PC-3 (cell line): ENCODE data around the gene SLC44A3. TPM values are rescaled to one million over a fixed set of nuclear protein-coding genes. Genes with fewer than 3 reads are reported as not detected.

Experiments
- ATAC-seq: fragments of 200-7000 bp; cut with Tn5 transposase; 2 replicates; pipeline ENCODE4 v1.9.1; 2020; ENCODE audit warnings: mild to moderate bottlenecking, moderate library complexity
- BruUV-seq: library from RNA; stranded (reverse); fragments of 400-500 nt; replicated peaks from 2 replicates; lab custom pipeline; 2021; lab: Mats Ljungman, UMichigan
- CTCF ChIA-PET: fragments of 300-600 bp; sonication (Branson Sonifier 250); formaldehyde crosslinking; loops from one replicate; lab custom pipeline; 2022; ENCODE audit warnings: antibody characterized with exemption; lab: Charles Lee
- POLR2A ChIA-PET: fragments of 300-600 bp; sonication (Branson Sonifier 250); formaldehyde crosslinking; loops from one replicate; lab custom pipeline; 2022; ENCODE audit warnings: antibody characterized with exemption; ENCODE audit not compliant: unreplicated experiment; lab: Charles Lee
- DNase-seq: peaks from one replicate; pipeline ENCODE4 v3.0.0-alpha.2; 2015
- H2AFZ ChIP-seq: fragments of 300-600 bp; sonication (generic); 2 replicates; pipeline ENCODE4 v1.6.0; 2016; ENCODE audit warnings: antibody characterized with exemption, low read length
- H3F3A ChIP-seq: fragments of 300-600 bp; sonication (generic); one replicate; pipeline ENCODE4 v1.6.0; 2017; ENCODE audit warnings: antibody characterized with exemption, low read length, control low read depth, mild to moderate bottlenecking; ENCODE audit not compliant: unreplicated experiment
- H3K27ac ChIP-seq: fragments of 300-600 bp; sonication (generic); 2 replicates; pipeline ENCODE4 v1.5.1; 2016; ENCODE audit warnings: mild to moderate bottlenecking, low read length
- H3K27me3 ChIP-seq: fragments of 300-600 bp; sonication (generic); 2 replicates; pipeline ENCODE4 v1.6.1; 2016; ENCODE audit warnings: low read length, mixed read lengths
- H3K36me3 ChIP-seq: fragments of 300-600 bp; sonication (generic); 2 replicates; pipeline ENCODE4 v1.6.1; 2016; ENCODE audit warnings: low read depth, mixed run types, low read length, mixed read lengths
- H3K4me1 ChIP-seq: fragments of 300-600 bp; sonication (generic); 2 replicates; pipeline ENCODE4 v1.5.1; 2016; ENCODE audit warnings: low read length; ENCODE audit not compliant: insufficient read depth
- H3K4me2 ChIP-seq: fragments of 300-600 bp; sonication (generic); 2 replicates; pipeline ENCODE4 v1.6.0; 2016; ENCODE audit warnings: low read length
- H3K4me3 ChIP-seq: fragments of 300-600 bp; sonication (generic); 2 replicates; pipeline ENCODE4 v1.5.1; 2016; ENCODE audit warnings: mild to moderate bottlenecking, low read length, mixed read lengths
- H3K79me2 ChIP-seq: fragments of 300-600 bp; sonication (generic); 2 replicates; pipeline ENCODE4 v1.6.1; 2017; ENCODE audit warnings: low read length, mixed read lengths
- H3K9ac ChIP-seq: fragments of 300-600 bp; sonication (generic); 2 replicates; pipeline ENCODE4 v1.6.0; 2016; ENCODE audit warnings: mild to moderate bottlenecking, low read length
- H3K9me2 ChIP-seq: fragments of 300-600 bp; sonication (generic); replicated peaks from 2 replicates; pipeline ENCODE4 v1.6.1; 2016; ENCODE audit warnings: mixed run types, low read length, mixed read lengths
- H3K9me3 ChIP-seq: fragments of 300-600 bp; sonication (generic); 2 replicates; pipeline ENCODE4 v1.6.1; 2016; ENCODE audit warnings: low read length, mixed read lengths
- H4K20me1 ChIP-seq: fragments of 300-600 bp; sonication (generic); 2 replicates; pipeline ENCODE4 v1.6.1; 2016; ENCODE audit warnings: low read length, mixed read lengths
- EZH2 ChIP-seq: fragments of 300-600 bp; sonication (generic); IDR thresholded peaks from one replicate; pipeline ENCODE4 v1.6.1; 2017; ENCODE audit warnings: antibody characterized with exemption, mild to moderate bottlenecking, low read length; ENCODE audit not compliant: unreplicated experiment
- EZH2phosphoT487 ChIP-seq: fragments of 300-600 bp; sonication (generic); IDR thresholded peaks from 2 replicates; pipeline ENCODE4 v1.6.1; 2018; ENCODE audit warnings: mild to moderate bottlenecking, antibody characterized with exemption, low read length, borderline replicate concordance
- intact Hi-C: fragments of 100-400 bp; cut with micrococcal nuclease; formaldehyde crosslinking; loops from 2 replicates; pipeline ENCODE4 v1.9.0; 2023
- total RNA-seq: library from RNA; depleted of rRNA; stranded (reverse); fragments of >200 nt; gene quantifications from 2 replicates; pipeline ENCODE4 v1.2.3, GENCODE V29; 2014
- TF ChIP-seq, protein P1 (sequence below): fragments of 300-600 bp; sonication (generic); conservative IDR thresholded peaks from 2 replicates; pipeline ENCODE4 v1.5.1; 2017; ENCODE audit warnings: antibody characterized with exemption, low read depth, mild to moderate bottlenecking, low read length

The SLC44A3 gene
- total RNA-seq, 1 experiment from 2014 or later: 9.2 TPM

- DNase-seq: no peak
- H3K9ac ChIP-seq: no peak overlapping the region
- H3K9me2 ChIP-seq: no peaks in the 10 kb centered on the region
- no peaks in the 10 kb centered on the region for H3K27me3 ChIP-seq
- no TSS peak for BruUV-seq
- POLR2A ChIA-PET: no interaction called here
- no peaks in the 10 kb centered on the region for H3K9me3 ChIP-seq
- CTCF ChIA-PET: no interaction called here
- H3K27ac ChIP-seq: no peak overlapping the region; the same call in 1 of the 2 replicates
- no peak overlapping the region for H2AFZ ChIP-seq
- H3K36me3 ChIP-seq: no peaks in the 10 kb centered on the region
- no peak for ATAC-seq
- peaks cover 53% of the 10 kb centered on the region for H3K4me1 ChIP-seq
- intact Hi-C loops: no loop called here
- H3K4me3 ChIP-seq: no peak overlapping the region
- no peaks in the 10 kb centered on the region for H3K79me2 ChIP-seq
- TF ChIP-seq EZH2phosphoT487: no peak
- TF ChIP-seq EZH2: no peak
- TF ChIP-seq, protein P1, sequence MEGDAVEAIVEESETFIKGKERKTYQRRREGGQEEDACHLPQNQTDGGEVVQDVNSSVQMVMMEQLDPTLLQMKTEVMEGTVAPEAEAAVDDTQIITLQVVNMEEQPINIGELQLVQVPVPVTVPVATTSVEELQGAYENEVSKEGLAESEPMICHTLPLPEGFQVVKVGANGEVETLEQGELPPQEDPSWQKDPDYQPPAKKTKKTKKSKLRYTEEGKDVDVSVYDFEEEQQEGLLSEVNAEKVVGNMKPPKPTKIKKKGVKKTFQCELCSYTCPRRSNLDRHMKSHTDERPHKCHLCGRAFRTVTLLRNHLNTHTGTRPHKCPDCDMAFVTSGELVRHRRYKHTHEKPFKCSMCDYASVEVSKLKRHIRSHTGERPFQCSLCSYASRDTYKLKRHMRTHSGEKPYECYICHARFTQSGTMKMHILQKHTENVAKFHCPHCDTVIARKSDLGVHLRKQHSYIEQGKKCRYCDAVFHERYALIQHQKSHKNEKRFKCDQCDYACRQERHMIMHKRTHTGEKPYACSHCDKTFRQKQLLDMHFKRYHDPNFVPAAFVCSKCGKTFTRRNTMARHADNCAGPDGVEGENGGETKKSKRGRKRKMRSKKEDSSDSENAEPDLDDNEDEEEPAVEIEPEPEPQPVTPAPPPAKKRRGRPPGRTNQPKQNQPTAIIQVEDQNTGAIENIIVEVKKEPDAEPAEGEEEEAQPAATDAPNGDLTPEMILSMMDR: no peak
- peaks cover 5% of the 10 kb centered on the region for H3F3A ChIP-seq
- no peaks in the 10 kb centered on the region for H4K20me1 ChIP-seq
- H3K4me2 ChIP-seq: no peak overlapping the region
Measured at GRCh38 chr1:94866164-94866807, 46.1 kb downstream of the SLC44A3 start.

DNA sequence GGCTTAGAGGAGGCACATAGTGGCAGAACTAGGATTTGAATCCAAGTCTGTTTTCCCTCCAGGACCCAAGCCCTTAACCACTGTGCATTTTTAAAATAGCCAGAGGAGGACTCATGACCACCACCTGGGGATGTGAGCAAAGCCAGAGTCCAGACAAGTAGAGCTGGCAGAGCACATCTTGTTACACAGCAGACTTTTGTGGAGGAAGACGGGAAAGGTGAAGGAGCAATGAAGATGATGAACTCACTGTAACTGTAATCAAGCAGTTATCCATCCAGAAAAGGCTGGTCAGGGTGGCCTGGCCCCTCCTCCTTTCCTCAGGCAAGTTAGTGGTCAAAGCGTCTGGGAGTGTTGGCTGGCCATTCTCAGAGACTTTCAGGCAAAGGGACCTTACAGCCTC lies 50.9 kb downstream of the SLC44A3 start:
- no peak overlapping the region for H3K27ac ChIP-seq
- ATAC-seq: no peak
- H3K4me1 ChIP-seq: peaks cover 12% of the 10 kb centered on the region
- ChIA-PET POLR2A (no interaction called here), CTCF (no interaction called here)
- no peak overlapping the region for H3K4me2 ChIP-seq
- H3K4me3 ChIP-seq: no peak overlapping the region
- no peaks in the 10 kb centered on the region for H3K9me2 ChIP-seq
- H3K9me3 ChIP-seq: no peaks in the 10 kb centered on the region
- BruUV-seq: no TSS peak
- H3K36me3 ChIP-seq: no peaks in the 10 kb centered on the region
- H3F3A ChIP-seq: no peaks in the 10 kb centered on the region
- H3K27me3 ChIP-seq: no peaks in the 10 kb centered on the region
- no peak overlapping the region for H2AFZ ChIP-seq
- no peak for DNase-seq
- intact Hi-C loops: no loop called here
- H3K79me2 ChIP-seq: no peaks in the 10 kb centered on the region
- no peaks in the 10 kb centered on the region for H4K20me1 ChIP-seq
- TF ChIP-seq, protein P1: no peak
- TF ChIP-seq EZH2phosphoT487: no peak
- TF ChIP-seq EZH2: no peak
- H3K9ac ChIP-seq: no peak overlapping the region

GRCh38 chr1:94872771-94873495 lies 52.8 kb downstream of the SLC44A3 start:
- CTCF ChIA-PET: no interaction called here
- Histone ChIP-seq H3K36me3 (no peaks in the 10 kb centered on the region), H3K4me1 (peaks cover 12% of the 10 kb centered on the region), H4K20me1 (no peaks in the 10 kb centered on the region), H3K79me2 (no peaks in the 10 kb centered on the region), H3K9ac (no peak overlapping the region), H3K4me3 (no peak overlapping the region), H3K27ac (no peak overlapping the region), H2AFZ (no peak overlapping the region), H3K4me2 (no peak overlapping the region), H3K9me2 (no peaks in the 10 kb centered on the region), H3K9me3 (no peaks in the 10 kb centered on the region), H3K27me3 (no peaks in the 10 kb centered on the region), H3F3A (no peaks in the 10 kb centered on the region)
- intact Hi-C loops: no loop called here
- ATAC-seq (no peak), DNase-seq (no peak)
- POLR2A ChIA-PET: interaction anchor here (0.6 kb wide), 1 partner anchor 222 kb away, joined by 4 read pairs; no protein-coding TSS in a partner anchor
- BruUV-seq: no TSS peak
- TF ChIP-seq EZH2: no peak
- TF ChIP-seq, protein P1: no peak
- no peak for TF ChIP-seq EZH2phosphoT487
